Activated CD4-positive, CD25-positive, alpha-beta regulatory T cell treated with anti-CD3 and anti-CD28 coated beads, Interleukin-2, amount 50 U/mL, for 16 hours (primary cell): Measurements from ENCODE around the gene SFXN5.
A peak's percentile ranks its signal among the peaks of the same experiment; 100 is the strongest.
"Not testable (repeated sequence)": the region's sequence is repeated elsewhere in the genome, so short reads cannot be mapped to it uniquely, and the experiment has no call there.

ENCODE experiments used
- DNase-seq: peaks from one replicate; pipeline ENCODE4 v3.0.0-alpha.2; 2020; ENCODE audit warnings: low read depth, low spot score

The SFXN5 gene, protein sequence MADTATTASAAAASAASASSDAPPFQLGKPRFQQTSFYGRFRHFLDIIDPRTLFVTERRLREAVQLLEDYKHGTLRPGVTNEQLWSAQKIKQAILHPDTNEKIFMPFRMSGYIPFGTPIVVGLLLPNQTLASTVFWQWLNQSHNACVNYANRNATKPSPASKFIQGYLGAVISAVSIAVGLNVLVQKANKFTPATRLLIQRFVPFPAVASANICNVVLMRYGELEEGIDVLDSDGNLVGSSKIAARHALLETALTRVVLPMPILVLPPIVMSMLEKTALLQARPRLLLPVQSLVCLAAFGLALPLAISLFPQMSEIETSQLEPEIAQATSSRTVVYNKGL

DNA sequence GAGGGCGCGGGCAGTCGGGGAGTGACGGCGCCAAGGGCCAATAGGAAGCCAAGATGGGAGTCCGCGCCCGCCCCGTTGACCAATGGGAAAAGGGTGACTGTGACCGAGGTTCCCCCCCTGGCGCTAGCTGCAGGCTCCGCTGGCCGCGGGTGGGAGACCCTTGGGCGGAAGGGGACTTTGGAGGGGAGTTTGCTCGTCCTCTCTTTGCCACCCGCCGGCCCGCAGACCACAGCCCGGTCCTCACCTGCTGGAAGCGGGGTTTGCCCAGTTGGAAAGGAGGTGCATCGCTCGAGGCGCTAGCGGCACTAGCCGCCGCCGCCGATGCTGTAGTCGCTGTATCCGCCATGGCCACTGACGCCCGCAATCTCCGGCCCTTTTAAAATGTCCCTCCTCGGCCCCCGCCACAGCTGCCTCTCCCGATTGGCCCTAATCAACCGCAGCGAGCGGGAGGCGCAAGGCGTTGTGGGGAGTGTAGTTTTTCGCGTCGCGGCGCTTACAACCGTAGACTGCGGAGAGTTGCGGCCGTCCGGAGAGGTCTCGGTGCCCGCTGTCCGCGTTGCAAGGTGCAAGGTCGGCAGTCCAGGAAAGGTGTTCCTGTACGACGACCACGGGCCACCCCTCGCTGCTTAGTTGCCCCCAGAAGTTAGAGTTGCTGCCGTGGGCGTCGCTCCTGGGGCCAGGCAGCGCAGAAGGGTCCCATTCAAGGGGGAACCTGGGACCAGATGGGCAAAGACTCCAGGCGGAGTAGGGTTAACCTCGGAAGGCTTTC is at the start of gene SFXN5:
TSS of gene SFXN5 (minus strand) at position 353 of the 769 bp plus-strand sequence. CDS start at position 346, 7 bp downstream.
- DNase-seq = peak; percentile 83

DNA sequence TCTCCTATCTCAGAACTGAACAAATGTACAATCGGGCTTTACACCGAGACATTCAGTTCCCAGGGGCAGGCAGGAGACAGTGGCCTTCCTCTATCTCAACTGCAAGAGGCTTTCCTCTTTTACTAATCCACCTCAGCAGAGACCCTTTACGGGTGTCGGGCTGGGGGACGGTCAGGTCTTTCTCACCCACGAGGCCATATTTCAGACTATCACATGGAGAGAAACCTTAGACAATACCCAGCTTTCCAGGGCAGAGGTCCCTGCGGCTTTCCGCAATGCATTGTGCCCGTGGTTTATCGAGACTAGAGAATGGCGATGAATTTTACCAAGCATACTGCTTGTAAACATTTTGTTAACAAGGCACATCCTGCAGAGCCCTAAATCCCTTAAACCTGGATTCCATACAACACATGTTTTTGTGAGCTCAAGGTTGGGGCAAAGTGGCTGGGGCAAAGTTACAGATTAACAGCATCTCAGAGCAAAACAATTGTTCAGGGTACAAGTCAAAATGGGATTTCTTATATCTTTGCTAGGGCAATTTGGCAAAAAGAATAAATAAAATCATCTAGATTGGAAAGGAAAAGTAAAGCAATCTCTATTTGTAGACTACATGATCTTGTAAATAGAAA is 48.2 kb upstream of the SFXN5 start:
- not testable (repeated sequence) for DNase-seq

DNA sequence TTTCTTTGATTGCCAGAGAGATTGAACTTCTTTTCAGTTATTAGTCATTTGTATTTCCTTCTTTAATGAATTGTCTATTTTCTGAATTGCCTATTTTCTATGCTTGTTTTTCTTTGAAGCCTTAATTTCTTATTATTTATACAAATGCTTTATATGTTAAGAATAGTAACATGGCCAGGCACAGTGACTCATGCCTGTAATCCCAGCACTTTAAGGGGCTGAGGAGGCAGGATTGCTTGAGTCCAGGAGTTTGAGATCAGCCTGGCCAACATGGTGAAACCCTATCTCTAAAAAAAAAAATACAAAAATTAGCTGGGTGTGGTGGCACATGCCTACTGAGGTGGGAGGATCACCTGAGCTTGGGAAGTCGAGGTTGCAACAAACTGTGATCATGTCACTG is 45.9 kb upstream of the SFXN5 start:
- DNase-seq = no peak

DNA sequence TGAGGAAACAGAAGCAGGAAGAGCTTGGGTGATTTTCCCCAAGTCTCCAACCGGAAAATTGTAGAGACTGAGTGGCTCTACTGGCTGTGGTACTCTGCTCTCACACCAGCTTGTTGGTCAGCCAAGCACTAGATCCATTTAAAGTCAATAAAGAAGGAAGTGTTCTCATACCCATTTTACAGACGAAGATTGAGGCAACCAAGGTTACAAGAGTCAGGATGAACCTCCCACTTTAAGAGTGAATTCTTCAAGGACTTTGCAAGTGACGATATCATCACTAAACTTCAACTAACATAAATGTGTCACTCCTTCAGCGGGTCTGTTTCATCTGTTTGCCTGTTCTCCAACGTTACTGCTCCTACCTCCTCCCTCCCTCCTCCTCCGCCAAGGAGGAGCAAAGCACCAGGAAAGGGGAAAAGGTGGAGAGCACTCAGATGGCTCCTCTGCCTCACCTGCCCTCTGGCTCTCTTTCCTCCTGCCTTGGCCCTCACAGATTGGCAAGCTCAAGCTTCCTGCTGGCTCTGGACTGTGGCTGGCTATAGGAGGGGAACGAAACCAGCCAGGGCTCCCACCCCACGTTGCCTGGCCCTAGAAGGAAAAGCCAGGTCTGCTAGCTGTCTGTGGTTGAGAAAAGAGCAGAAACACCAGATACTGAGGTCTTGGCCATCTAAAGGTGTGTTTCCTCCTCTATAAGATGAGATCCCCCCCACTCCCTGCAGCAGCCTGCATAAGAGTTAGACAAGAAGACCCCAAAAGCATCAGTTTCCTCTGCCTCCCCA is 44.9 kb upstream of the SFXN5 start:
- DNase-seq = no peak

DNA sequence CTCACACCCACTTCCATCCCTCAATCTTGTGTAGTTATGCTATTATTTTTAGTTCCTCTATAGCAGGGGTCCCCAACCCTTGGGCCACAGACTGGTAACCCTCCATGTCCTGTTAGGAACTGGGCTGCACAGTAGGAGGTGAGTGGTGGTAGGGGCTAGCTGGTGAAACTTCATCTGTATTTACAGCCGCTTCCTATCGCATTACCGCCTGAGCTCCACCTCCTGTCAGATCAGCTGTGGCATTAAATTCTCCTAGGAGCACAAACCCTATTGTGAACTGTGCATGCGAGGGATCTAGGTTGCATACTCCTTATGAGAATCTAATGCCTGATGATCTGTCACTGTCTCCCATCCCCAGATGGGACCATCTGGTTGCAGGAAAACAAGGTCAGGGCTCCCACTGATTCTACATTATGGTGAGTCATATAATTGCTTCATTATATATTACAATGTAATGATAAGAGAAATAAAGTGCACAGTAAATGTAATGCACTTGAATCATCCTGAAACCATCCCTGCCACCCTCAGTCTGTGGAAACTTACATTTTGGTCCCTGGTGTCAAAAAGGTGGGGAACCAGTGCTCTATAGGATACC is 42.9 kb upstream of the SFXN5 start:
- DNase-seq = no peak

DNA sequence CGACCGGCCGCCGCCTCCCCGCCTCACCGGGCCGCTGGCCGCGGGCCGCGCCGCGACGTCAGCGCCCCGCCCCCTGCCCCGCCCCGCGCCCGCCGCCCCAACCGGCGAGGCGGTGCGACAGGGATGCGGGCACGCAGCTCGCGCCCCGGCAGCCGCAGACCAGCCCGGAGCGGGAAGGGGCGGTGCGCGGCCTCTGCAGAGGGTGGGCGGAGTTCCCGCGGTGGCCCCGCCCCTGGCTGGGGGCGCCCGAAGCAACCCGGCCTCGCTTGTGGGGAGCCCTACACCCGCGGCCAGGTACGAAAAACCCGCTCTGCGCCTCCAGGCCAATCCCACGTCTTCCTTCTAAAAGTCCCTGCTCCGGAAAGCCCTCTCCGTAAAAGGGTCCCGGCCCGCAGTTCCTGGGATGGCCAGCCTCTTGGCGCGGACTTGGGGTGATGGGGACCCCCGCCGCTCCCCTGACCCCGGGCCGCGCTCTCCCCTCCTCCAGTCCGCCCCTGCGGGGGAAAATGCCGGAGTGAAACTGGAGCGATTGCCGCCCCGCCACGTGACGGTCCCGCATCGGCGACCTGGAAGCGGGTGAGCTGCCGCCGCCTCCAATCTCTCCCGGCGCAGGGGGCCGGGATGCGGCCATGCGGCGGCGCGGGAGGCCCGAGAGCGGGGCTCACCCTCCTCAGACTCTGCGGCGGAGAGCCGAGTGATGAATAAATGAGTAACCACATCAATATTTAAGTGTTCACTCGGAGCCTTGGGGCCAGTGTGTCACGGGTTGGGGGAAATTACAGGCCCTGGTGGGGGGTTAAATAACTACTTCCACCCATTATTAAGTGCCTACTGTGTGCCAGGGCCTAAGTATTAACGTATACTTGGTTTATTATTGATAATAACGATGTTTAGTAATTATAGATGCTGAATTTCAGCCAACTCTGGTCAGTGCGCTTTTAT is 41.7 kb upstream of the SFXN5 start, which contains the start of gene RAB11FIP5:
TSS of gene RAB11FIP5 (minus strand) at position 36 of the 942 bp plus-strand sequence. CDS start 171 bp downstream, outside the sequence.
- DNase-seq = peak; percentile 63

DNA sequence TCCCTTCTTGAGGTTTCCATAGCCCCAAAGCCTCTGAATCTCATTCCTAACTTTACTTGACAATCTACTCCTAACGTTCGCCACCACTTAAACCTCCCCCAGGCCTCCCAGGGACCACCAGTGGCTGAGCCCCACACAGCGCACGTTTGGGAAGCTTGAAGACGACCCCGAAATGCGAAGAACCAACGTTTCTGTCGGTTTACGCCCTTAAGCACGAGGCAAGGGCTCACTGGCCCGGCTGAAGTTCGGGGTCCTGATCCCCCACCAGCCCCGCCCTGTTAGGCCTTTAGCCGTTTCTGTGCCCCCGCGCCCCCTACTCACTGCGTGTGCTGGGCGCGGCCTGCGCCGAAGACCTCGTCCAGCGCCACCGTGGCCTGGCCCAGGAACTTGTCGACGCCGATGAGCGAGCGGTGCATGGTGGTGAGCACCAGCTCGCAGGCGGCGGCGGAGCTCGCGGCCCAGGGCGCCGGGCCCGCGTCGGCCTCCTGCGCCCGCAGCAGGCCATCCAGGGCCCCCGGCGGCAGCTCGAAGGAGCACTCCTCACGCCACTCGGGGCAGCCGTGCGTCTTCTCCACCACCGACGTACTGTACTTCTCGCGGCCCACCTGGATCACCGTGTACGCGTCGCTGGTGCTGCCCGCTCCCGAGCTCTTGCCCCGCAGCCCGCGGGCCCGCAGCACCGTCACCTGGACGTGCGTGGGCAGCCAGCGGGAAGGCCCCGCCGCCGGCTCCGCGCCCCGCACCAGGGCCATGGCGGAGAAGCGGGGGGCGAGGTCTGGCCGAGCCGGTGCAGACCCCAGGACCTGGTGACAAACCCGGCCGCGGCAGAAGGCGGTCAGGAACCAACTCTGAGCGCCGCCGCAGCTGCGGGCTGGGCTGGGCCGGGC is 40.8 kb upstream of the SFXN5 start:
- no peak for DNase-seq

DNA sequence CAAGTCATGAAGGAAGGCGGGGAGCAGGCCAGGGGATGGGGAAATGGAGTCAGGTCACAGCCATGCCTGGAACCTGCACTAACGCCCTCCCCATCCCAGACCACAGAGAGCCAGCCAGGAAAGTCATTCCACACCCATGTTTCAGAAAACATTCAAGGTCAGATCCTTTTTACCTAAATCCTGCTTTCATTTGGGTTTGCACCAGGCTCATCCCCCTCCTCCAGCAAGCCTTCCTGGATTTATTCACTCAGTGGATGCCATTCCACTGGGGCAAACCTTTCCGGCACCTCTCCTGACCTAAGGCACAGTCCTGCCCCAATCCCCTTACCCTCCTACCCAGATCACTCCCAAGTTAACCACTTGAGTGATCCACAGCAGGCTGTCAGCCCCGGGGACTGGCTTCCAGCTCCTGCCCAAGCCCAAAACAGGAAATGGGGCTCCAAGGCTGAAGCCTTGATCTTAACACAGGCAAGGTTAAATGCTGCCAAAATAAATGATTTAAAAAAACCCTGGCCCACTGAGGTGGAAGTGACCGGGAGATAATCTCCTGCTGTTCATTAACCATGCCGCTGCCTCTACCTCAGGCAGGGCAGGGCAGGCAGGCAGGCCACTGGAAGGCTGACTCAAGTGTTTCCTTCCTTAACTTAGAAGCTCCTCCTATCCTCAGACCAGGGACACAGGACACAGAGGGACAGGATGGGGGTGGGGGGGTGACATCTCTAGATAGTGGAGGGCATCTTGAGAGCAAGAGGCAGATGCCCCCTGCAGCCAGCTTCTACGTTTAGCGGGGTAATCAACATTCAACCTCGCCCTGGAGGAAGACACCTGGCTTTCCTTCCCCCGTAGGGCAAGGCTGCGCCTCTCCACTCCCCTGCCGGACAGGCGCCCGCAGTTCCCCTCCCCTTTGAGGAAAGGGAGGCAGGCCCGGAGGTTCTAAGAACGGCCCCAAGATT is 39.8 kb upstream of the SFXN5 start:
- no peak for DNase-seq

DNA sequence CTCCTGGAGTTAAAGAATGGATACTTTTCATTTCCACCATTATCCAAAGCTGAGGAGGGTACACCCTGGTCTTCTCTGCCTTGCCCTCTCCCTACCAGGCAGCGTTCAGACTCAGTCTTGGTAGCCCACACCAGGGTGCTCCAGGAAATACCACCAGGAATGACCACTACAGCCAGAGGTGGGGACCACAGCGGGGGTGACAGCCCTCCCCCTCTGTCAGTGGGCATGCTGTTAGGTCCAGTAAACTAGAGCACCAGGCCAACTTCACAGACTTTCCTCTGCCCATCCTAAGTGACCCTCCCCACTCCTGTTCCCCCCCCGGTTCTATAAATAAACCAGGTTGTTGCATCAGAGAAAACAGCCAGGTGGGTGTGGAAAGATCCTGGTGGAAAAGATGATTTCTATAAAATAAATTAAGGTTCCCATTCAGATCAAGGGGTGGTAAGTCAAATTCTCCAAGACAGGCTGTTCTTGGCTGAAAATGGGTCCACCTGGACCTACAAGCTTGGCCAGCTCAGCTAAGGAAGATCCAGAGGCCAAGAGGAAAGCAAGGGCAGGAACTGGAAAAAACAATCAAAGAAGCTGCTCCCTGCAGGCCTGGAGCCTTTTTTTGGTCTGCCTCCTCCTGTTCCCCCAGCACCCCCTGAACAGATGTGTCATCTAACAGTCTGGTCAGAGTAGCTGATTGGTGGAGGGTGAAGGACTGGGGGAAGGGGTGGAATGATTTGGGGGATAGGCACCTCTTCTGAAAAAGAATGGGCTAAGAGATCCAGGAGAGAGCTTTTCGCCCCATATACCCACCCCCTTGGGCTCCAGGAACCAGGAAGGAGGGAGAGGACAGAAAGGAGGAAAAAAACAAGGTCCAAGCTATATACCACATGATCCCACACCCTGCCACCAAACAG is 38.9 kb upstream of the SFXN5 start:
- no peak for DNase-seq

DNA sequence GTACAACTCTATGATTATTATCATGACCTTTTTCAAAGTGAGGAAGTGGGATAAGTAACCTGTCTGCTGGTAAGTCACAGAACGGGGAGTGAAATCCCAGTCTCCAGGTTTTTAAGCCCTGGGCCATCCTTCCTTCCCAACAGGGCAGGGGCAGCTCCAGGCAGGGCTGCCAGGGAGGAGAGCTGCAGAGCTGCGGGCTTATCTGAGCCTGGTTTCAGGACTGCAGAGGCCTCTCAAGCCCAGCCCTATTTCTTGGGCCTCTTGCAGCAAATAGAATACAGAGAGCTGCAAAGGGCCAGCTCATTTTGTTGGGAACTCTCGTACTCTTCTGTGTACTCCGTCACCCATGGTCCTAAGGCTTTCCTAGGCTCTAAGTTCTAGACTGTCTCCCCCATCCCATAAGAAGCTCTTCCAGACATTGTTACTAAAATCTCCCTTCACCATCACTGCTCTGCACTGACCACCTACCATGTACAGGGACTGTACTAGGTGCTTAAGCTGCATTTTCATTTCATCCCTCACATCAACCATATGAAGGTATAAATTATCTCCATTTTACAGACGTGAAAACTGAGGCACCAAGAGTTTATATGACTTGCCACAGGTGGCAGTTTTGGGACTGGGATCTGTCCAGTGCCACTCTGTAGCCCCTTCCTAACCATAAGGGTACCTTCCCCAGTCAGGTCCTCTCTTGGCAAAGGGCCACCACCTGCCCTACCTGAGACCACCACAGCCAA is 38.1 kb upstream of the SFXN5 start:
- DNase-seq = no peak

DNA sequence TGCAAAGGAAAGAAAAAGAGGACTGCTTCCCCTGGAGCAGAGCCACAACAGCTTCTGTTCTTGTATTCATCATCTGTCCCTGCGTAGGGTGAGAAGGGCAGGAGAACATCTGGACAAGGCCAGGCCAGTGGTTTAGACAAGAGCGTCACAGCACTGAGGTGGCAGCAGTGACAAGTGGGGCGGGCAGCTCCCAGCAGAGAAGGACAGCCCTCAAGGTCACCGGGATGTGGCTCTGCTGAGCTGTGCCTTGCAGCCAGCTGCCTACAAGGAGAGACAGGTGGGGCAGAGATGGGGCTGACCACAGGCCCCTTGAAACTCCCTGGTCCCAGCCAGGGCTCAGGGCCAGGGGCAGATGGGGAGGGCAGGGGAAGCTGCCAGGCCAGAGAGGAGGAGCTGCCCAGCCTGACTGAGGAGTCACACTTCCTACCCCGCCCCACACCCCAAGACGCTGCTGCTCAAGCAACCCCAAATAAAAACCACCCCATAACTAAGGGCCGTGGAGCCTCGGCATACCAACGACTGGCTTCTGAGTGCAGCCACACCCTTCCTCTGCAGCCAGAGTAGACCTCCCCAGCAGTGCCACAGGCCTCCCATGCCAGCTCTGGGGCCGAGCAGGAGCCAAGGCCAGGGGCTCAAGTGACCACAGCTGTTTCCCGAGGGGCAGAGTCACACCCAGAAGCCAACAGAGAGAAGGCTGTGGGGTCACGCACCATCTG is 35.9 kb upstream of the SFXN5 start:
- DNase-seq = no peak

DNA sequence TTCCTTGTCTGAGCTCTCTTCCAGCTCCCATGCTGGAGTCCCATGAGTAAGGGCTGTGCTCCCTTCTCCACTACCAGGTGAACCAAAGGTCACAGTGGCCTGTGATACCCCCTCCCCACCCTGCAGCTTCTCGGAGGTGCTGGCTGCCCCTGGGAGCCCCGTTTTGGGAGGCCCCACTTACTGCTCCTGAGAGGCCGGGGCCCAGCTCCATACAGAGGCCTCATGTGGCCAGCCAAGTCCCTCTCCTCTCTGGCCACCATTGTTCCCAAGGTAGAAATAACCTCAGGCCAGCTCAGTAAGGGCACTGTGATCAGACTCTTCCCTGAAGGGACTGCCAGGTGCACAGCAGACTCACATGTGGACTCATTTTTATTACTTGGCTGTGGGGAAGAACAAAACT is 35.3 kb upstream of the SFXN5 start:
- DNase-seq = no peak

DNA sequence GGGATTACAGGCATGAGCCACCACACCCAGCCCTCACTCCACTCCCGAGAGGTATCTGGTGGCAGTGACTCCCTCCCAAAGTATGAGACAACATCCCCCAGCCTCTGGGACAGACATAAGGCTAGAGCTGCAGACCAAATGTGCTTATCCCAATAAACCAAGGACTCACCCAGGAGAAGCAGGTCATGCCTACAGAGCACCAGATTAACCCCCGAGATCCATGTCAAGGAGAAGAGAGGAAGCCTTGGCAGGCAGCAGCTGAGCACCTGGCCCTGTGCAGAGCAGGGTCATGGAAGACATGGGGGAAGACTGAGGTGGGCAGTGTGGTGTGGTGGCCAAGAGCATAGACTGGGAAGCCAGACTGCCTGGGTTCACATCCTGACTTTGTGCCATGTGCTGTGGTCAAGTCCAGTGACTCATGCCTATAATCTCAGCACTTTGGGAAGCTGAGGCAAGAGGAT is 34.0 kb upstream of the SFXN5 start:
- DNase-seq = no peak

DNA sequence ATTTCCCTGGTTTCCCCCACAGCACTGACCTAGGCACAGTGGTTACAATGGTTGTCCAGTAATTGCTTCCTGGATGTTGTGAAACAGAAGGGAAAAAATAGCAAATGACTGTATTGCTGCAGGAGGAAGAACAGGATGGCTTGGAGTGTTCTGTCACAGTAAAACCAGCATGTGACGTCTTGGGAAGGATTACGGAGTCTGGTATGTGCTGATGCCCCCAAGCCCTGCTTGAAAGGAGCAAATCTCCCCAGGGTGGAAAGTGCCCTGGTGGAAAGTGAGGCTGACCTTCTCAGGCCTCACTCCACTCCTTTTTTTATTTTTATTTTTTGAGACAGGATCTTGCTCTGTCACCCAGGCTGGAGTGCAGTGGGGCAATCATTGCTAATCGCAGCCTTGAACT is 33.4 kb upstream of the SFXN5 start:
- no peak for DNase-seq

DNA sequence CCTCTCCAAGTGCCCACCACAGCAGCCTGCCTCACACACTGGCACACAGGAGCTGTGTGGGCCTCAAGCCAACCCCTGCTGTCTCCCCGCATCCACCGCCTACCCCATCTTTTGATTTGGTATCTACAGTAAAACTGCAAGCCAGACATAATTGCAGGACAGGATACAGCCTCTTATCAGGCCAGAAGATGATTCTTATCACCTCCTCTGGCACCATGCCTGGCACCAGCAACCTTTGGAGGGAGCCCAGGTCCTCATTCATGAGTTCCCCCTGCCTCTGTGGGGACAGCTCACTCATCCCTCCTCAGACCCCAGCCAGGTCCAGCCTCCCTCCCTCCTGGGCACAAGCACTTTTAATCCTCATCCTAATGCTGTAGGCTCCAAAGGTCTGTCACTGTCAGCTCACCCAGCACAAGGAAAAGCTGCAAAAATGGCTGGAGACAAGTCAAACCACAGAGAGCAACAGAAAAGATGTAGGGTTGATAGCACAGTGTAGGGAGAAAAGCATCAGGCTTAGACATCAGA is 31.6 kb upstream of the SFXN5 start:
- no peak for DNase-seq
